ENCODE data around the gene PRDM8.

Gene PRDM8

DNA sequence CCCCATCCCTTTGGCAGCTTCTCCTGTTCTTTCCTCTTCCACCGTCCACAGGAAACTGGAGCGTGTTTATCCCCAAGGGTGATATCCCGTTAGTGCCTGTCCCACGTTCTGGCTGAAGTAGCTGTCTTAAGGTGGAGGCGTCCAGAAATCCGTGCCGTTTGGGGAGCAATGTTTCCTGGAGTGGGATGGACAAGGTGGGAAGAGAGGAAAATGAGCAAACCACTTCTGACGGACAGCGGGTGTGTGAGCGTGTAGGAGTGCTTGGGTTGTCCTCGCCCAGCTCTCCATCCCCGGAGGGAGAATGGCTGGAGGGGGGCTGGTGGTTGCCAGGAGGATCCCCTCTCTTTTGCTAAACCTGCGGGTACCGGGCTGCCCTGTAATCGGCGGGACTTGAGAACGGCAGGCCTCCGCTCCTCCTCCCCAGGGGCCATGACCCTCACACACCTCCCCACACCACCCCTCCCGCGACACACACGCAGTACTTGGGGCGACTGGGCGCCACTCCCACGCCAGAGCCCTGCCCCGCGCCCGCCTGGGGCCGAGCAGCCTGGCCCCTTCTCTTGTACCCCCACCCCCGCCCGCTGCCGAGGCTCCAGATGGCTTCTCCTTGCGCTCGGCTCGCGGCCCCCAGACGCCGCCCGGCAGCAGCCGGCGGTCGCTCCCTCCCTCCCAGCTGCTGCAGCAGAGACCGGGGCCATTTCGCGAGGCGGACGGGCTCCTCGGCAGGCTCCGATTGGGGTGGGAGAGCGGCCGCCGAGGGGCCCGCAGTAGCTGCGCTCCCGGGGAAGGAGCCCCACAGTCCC lies 13.9 kb upstream of the PRDM8 start:
- DNase-seq (ENCODE audit: low read depth in 2 of 2): no peak

DNA sequence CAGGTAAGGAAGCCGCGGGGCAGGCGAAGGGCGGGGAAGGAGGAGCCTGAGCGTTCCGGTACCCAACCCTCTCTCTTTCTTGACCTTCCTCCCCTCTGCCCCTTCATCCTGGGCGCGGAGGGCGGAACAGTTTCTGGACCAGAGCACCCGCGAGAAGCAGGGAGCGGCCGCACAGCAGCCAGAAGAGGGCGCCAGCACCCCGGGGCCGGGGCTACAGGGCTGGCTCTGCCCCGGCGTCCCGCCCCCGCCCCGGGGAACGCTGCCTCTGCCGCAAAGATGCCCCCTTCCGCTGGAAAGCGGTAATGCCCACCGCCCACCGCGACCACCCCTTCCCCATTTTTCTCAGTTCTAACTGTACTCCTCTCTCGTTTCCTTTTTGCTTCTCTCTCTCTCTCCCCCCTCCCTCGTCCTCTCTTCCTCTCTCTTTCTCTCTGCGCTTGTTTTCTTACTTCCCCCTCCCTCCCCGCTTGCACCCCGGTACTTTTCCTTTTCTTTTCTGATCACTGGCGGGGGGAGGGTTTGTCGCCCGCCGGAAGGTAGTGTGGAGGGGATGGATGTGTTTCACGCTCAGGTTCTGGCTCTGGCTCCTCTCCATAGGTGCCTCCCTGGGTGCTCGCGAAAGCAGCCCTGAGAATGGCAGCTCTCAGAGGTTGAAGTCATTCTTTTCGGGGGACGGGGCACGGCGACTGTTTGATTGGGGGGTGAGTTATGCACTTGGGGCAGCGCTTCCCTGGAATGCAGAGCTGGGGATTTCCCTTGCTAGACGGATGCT lies 13.1 kb upstream of the PRDM8 start:
- no peak for DNase-seq (ENCODE audit: low read depth in 2 of 2)

DNA sequence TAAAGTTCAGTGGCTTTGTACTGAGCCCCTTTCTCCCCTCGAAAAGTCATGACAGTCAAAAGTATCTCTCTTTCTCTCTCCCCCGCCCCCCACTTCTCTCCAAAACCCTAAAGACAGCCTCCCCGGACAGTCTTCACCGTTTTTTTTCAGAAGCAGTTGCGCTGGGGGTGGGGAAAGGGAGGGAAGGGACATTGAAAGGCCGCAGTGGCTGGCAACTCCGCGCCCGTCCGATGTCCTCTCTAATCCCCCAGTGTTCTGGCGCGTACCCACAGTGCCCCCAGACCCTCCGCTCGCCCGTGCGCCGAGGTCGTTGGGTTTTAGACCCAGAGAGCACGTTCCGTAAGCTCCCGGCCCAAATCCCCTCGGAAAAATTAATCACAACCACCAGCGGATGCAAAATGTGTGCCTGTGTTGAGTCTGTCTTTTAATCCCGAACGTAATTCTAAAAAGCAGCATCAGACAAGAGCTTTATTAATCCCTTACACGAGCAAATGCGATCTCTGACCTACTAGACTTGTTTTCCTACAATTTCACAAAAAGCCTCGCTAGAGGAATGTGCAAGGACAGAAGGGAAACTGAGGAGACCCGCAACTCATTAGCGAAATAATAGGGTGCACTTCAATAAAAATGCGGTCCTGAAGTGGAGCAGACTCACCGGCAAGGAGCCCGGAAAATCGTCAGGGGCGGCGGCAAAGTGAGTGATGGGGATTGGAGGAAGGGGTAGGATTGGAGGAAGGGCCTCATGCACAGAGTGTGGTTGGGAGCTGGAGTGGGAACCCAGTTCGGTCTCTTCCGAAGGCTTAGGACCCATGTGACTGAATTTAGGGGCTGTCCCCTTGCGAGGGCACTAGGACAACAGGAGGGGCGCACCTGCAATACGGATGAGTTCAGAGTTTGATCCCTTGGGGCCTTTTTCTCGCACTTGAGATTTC lies 12.2 kb upstream of the PRDM8 start:
- no peak for DNase-seq (ENCODE audit: low read depth in 2 of 2)

DNA sequence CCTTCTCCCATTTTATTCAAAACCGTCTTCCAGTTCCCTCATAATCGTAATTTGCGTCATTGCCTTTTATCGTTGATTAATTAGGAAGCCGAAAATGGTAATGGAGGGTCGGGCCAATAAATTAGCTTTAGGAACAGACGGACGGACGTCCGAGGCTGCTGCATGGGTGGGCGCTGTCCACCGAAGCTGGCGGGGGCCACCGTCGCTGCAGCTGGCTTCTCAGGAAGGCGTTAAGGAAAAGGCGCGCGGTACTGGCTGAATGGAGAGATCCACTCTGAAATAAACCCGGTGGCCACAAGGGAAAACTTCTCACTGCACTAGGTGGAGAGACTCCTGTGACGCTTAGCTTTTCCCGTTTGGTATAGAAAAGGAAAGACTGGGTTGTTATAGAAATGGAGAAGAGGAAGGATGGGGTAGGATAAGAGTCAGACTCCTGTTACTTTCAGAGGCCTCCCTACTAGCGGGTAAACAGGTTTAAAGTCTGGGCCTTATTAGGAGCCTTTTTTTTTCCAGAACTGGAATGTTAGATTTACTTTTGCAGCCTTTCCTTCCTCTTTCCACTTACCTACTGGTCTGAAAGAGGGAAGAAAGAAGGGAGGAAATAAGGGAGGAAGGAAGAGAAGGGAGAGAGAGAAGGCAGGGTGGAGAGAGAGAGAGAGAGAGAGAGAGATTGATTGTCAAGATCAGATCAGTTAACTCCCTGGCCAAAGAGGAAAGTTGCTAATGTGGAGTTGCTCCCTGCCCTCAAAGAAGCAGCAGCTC lies 11.3 kb upstream of the PRDM8 start:
- DNase-seq (ENCODE audit: low read depth in 2 of 2): no peak

DNA sequence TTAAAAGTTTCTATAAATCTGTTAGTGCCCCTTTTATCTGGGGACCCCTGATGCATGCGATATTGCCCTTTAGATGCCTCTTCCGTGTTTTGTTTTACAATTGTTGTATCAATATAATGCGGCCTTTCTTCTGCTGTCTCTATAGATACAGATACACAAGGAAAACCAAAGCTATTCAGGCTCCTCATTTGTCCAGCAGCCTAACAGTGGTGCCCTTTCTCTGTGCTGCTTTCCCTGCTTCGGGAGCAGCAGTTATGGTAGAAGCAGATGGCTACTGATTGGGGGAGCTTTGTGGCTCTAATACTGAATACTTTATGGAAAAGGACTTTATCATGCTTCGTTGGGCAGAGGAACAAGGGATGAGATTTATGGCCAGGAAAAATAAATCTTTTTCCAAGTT lies 10.6 kb upstream of the PRDM8 start:
- no peak for DNase-seq (ENCODE audit: low read depth in 2 of 2)

DNA sequence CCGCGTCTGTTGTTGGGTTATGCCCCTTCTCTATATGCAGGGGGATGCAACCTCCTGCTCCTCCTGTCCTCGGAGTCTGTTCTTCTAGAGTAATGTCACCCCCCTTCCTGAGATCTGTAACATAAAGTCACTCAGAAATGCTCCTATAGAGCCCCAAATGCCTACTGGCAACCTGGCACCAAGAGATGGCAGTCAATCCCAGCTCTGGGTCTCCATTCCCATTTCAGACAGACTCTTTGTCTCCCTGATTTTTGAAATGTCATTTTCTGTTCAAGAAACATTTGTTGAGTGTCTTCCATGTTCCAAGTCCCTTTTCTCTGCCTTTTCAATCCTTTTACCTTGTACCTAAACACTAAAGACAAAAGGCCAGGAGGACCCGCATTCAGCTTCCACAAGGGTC lies 9.6 kb upstream of the PRDM8 start:
- DNase-seq (ENCODE audit: low read depth in 2 of 2): no peak

DNA sequence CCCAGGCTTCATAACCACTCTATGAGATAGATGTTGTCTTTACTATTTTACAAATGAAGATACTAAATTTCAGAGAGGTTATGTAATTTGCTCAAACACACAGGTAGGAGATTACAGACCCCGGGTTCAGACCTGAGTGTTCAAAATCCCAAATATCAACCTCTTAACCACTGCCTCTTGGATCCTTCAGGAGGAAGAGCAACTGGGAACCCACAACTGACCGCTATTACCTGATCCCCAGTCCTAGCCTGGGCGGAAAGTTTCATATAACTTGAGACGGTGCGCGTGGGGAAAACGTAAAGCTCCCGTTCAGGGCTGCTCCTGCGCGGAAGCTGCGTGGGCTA lies 8.9 kb upstream of the PRDM8 start:
- DNase-seq (ENCODE audit: low read depth in 2 of 2): no peak

DNA sequence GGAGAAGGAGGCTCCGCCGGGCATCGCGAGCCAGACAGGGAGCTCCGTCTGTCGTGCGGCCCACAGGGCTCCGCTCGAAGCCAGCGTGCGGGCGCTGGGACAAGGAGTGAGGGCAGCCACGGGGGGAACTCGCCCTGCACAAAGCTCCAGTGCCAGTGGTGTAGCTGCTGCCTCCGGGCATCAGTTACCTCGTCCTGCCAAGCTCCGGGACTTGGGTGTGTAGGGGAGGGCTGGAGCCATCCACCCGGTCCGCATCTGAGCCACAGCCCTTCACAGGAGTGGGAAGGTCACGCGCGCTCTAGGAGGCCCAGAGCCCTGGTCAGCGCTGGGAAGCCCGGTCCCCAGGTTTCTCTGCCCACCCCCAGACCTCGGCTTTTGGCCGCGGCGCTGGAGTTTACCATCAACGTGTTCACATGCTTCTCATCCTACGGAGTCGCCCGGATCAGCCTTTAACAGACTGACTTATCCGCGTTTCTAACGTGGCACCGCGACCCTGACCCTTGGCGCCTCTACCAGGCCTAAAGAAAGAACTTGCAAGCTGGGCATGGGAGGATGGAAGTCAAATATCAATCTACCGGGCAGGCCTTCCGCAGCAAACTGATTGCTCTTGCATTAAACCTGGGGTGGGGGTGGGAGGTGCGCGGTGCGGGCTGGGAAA lies 8.4 kb upstream of the PRDM8 start:
- DNase-seq (ENCODE audit: low read depth in 2 of 2): no peak

DNA sequence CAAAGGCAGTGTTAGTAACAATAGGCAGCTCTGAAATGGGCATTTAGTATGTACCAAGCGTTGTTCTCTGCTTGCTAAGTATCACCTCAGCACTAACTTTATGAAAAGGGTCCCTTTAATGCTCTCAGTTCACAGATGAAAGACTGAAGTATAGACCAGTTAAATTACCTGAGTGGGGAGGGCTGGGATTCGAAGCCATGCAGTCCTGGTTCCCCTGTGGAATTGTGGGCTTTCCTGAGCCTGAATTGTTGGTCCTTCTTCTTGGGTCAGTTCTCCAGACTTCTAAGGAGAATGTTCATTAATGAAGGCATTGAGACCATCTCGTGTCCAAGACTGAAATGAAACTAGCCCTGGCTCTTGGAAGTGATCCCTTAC lies 7.7 kb upstream of the PRDM8 start:
- DNase-seq (ENCODE audit: low read depth in 2 of 2): no peak

DNA sequence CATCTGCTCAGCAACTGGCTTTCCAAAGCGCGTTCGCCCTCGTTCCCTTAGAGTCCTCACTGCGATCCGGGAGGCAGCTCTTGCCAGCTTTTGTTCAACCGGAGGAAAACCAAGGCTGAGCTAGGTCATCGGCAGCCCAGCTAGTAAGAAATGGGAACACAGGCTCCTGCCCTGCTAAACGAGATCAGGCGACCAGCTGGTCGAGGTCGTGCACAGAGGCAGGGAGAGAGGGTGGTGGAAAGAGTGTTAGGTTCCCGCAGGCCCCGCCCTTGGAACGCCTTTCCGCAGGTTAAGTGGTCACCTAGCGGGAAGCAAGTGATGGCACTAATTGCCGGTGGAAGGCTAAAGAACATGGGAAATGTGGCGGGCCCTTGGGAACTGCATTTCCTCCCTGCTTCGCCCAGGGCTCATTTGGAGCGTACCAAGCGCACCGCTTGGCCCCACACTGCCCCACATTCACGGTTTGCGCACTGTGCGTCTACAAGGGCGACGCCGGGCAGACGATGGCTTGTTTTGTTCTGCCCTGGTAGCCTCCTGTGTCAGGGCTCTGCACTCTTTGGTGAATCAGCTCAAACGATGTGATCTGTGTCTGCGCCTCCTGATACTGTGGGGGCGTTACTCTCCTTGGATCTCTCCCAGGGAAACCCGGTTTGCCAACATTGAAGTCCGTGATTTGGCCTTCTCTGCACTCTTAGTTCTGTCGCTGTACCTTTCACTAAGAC lies 7.2 kb upstream of the PRDM8 start:
- no peak for DNase-seq (ENCODE audit: low read depth in 2 of 2)

DNA sequence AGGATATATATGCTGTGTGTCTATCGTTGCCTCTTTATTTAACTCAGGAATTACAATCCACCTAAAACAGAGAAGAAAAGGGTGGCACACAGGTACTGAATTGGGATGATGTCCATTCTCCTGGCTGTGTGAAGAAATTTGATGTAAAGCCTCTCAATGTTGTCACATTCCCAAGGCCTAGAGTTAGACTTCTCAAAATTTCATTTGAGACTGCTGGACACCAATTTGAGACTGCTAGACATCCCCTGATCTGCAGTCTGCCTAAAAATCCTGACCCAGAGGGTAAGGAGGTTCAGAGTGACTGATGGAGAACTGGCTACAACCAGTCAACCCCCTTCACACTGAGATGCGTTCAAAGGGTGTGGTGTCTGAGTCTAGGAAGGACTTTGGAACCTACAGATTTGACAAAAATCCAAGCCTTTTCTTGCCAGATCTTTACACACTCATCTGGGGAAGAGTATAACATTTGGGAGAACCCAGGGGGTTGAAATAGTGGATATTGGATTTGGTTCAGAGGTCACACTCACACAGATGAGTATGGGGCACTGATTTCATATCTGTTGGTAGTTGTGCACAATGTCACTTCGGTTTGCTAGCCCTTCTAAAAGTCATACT lies 4.9 kb upstream of the PRDM8 start:
- no peak for DNase-seq (ENCODE audit: low read depth in 2 of 2)

DNA sequence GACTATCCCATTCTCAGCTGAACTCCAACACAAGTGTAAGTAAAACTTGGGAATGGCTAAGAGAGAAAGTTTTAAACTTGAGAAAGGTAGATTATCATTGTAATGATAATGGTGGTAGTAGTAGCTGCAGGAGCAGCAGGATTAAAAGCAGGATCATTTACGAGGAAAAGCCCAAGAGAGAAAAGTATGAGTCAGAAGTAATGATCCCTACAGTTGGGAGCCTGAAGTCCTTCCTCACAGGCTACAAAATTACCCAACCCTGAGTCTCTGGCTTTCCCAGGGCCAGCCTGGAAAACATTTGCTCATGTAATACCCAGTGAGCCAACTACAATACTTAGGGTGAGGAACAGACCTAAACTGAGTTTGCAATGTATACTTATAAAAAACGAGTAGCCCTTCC lies 4.4 kb upstream of the PRDM8 start:
- no peak for DNase-seq (ENCODE audit: low read depth in 2 of 2)

DNA sequence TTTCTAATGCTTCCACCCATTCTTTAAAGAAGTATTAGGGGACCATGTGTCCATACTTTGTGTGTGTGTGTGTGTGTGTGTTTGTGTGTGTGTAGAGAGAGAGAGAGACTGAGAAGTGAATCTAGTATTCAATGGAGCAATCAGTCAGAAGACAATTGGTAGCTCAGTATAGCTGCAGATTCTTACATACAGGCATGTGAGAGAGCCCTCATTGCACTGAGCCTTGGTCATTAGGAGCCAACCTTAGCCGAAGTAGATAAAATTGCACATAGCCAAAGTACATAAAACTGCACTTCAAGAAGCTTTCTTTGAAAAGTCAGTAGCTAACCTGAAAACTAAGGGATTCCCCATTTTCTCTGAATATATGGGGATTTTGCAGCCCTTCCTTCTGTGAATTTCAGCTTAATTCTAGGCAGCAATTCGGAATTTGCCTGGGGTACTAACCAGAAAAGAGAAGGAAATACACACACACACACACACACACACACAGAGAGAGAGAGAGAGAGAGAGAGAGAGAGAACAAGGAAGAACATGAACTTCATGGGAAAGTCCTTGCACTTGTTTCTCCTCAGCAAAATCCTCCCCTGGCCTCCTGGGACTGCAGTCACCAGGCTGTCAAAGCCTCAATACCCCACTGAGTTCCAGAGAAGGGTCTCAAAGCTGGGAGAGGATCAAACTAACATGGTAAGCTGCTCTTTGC lies 1.7 kb upstream of the PRDM8 start:
- no peak for DNase-seq (ENCODE audit: low read depth in 2 of 2)

DNA sequence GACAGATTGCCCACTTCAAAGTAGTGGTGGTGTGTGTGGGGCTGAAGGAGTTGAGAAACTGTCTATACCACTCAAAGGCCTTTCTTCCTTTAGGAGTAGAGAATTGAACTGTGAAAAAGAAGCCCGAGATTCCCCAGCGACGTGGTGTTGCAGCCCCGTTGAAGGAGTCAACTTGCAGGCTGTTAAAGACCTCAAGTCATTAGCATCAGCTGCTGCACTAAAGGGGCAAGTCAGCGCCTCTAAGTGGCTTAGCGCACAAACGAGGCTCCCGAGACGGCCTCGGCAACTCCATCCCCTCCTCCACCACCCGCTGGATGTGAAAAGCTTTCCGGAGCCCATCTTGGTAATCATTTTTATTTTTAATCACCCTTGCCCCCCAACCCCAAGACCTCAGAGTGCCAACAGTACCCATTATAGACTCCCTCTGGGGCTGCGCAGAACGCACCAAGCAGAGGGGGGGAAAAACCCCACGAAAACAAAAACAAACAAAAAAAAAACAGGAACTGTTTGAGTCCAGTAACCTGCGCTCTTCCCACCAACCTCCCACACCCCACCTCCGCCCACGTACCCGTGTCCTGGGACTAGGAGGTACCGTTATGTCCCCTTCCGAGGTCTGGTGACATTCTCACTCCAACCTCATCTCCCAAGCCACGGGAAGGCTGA lies 913 bp upstream of the PRDM8 start:
- DNase-seq (ENCODE audit: low read depth in 2 of 2): no peak

DNA sequence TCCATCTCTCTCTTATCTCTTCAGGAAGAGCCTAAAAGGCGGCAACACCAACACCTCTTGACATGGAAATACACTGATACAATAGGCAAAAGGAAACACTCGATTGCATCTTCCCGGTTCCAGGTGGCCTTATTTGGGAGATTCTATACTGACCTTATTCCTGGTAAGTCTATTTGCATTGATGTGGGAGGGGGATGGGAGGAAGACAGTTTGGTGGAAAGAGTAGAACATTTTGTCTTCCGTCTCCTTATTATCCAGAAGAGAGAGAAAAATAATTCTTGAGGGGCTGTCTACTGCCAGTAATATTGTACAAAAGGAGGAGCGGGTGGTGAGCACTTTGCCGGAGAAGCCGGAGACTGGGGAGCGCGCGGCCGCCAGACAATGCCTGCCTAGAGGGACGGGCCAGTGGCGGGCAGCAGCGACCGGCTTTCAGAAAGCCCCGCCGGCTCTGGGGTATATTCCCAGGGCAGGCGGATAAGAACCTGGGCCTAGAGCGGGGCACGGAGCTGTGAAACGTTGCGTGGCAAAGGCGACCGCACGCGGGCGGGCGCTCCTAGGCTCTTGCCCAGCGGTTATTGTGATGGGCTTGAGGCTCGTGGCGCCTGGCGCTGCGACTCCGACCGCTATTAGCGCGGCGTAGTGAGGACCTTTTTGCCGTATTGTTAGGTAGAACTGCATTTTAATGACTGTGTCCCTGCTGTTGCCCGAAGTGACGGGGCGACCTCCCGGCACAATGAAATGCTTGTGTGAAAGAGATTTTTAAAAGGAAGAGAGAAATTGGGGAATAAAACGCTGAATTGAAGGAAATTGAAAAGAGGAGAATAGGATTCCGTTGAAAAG lies 518 bp downstream of the PRDM8 start:
- no peak for DNase-seq (ENCODE audit: low read depth in 2 of 2)

DNA sequence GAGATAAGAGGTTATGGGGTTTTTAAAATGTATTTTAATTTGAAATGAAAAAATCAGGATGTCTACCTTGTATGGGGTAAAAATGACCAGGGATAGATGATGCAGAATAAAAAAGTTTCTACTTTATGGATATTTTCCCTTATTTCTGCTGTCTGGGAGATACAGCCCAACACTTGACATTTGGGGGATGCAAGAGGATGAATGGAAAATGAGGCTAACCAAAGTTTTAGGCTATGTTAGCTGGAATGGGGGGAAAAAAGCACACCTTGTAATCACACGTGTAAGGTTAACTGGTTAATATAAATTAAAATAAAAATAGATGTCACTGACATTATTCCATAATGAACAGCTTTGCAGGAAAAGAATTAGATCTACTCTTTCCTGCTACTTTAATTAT lies 1.1 kb downstream of the PRDM8 start:
- DNase-seq (ENCODE audit: low read depth in 2 of 2): no peak

DNA sequence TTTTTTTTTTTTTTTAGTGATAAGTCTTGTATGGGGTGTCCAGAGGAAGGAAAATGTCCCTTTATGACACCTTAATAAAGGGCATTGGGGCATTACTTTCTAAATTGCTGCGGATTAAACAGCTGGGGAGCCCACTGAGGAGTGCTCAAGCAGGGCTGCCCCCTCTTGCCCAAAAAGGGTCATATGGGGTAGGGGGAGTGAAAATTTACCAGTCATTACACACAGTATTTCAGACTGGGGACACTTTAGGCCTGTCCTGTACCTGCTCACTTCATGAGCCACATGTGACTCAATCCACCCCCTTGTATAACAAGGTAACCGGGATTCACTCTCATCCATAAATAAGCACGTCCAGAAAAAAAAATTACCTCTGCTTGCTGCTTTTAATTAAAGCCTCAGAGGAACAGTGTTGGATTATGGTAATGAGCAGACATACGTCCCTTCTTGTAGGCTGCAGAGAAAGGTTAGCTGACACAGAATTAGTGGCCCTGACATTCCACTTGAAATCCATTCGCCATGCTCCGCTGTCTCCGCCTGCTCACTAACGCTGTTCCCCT lies 1.8 kb downstream of the PRDM8 start:
- no peak for DNase-seq (ENCODE audit: low read depth in 2 of 2)

DNA sequence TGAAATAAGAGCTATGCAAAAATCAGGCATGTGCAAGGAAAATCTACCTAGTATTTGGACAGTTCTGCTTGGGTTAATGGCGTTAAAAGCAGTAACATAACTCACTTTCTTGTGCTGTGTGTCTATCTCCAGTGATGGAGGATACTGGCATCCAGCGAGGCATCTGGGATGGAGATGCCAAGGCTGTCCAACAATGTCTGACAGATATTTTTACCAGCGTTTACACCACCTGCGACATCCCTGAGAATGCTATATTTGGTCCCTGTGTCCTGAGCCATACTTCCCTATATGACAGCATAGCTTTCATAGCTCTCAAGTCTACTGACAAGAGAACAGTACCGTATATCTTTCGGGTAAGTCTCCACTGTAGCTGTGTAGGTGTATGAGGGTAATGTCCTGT lies 2.6 kb downstream of the PRDM8 start:
- DNase-seq (ENCODE audit: low read depth in 2 of 2): no peak

Measured in fibroblast of skin of left biceps (primary cell).